ENCODE results near the gene CLCN5. TPM values are rescaled to one million over a fixed set of nuclear protein-coding genes. Genes with fewer than 3 reads are reported as not detected.

The CLCN5 gene
- total RNA-seq, 1 donor from 2014 or later, result 15.6 TPM

GRCh38 chrX:50097071-50097470 is 174.7 kb downstream of the CLCN5 start:
- Histone ChIP-seq H3K27me3 (ENCODE audit: control insufficient read depth, insufficient read depth, low read length) (no peaks in the 10 kb centered on the region), H3K36me3 (ENCODE audit: control insufficient read depth, insufficient read depth, low read length) (no peaks in the 10 kb centered on the region), H3K4me3 (ENCODE audit: low read depth, low read length) (no peak overlapping the region)
- no peak for TF ChIP-seq CTCF (IDR thresholded peaks at IDR 0.05; ENCODE audit: insufficient read depth, low read length, poor library complexity, severe bottlenecking)
- DNase-seq (ENCODE audit: low read depth), result no peak

DNA sequence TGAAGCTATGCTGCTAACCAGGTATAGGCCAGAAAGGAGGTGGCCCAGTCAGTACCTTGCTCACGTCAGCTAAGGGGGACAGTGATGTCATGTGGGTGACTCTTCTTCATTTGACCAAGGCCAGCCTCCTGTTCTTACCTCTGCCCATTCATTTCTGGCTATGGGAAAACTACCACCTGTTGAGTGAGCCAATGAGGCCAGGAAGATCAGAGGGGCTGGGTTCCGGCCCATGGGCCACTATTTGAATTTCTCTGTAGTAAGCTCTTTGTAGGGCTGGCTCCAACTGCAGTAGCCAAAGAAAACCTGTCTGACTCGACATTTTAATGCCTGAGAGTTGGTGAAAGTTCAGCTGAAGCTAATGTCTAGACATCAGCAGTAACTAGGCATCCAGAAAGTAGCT is 175.8 kb downstream of the CLCN5 start:
- Histone ChIP-seq H3K36me3 (ENCODE audit: control insufficient read depth, insufficient read depth, low read length) (no peaks in the 10 kb centered on the region), H3K27me3 (ENCODE audit: control insufficient read depth, insufficient read depth, low read length) (no peaks in the 10 kb centered on the region), H3K4me3 (ENCODE audit: low read depth, low read length) (no peak overlapping the region)
- no peak for DNase-seq (ENCODE audit: low read depth)
- no peak for TF ChIP-seq CTCF (IDR thresholded peaks at IDR 0.05; ENCODE audit: insufficient read depth, low read length, poor library complexity, severe bottlenecking)

- TF ChIP-seq CTCF (IDR thresholded peaks at IDR 0.05; ENCODE audit: insufficient read depth, low read length, poor library complexity, severe bottlenecking), result no peak
- Histone ChIP-seq H3K36me3 (ENCODE audit: control insufficient read depth, insufficient read depth, low read length) (no peaks in the 10 kb centered on the region), H3K4me3 (ENCODE audit: low read depth, low read length) (no peak overlapping the region), H3K27me3 (ENCODE audit: control insufficient read depth, insufficient read depth, low read length) (no peaks in the 10 kb centered on the region)
- DNase-seq (ENCODE audit: low read depth), result no peak
These were observed 176.4 kb downstream of the CLCN5 start for GRCh38 chrX:50098749-50099148.

DNA sequence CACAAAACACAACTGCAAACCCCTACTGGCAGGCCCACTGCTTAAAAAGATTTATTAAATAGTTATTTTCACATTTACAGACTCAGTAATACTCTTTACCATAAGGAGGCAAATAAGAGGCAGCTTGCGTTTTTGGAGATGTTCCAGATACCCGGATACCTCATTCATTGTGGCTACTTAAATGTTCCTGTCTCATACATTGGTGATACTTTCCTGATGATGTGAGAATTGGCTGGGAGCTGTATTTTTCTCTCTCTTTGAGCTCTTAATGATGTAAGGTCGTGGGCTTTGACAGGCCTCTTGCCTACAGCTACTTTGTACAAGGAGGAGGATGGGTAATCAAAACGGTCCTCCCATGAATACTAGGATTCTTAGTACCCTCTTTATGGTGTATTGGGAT is 176.9 kb downstream of the CLCN5 start:
- no peak for DNase-seq (ENCODE audit: low read depth)
- Histone ChIP-seq H3K4me3 (ENCODE audit: low read depth, low read length) (no peak overlapping the region), H3K36me3 (ENCODE audit: control insufficient read depth, insufficient read depth, low read length) (no peaks in the 10 kb centered on the region), H3K27me3 (ENCODE audit: control insufficient read depth, insufficient read depth, low read length) (no peaks in the 10 kb centered on the region)
- TF ChIP-seq CTCF (IDR thresholded peaks at IDR 0.05; ENCODE audit: insufficient read depth, low read length, poor library complexity, severe bottlenecking), result no peak

DNA sequence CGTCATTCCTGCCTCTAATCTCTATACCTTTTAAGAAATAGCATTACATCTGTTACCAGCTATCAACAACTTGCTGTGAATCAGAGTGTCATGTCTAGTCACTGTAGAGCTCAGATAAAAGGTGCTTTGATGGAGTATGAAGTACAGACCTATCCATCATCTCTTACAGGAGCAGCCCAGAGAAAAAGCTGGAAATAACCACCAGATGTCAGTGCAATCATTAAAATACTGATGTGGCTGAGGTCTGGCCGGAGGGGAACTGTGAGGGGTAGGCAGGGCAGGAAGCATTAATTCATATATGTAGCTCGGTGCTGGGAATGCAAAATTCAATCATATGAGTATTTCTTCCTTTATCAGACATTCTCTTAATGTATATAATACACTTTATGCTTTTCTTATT is 177.8 kb downstream of the CLCN5 start:
- peak; percentile 18 for TF ChIP-seq CTCF (IDR thresholded peaks at IDR 0.05; ENCODE audit: insufficient read depth, low read length, poor library complexity, severe bottlenecking)
- H3K4me3 ChIP-seq (ENCODE audit: low read depth, low read length), result no peak overlapping the region
- DNase-seq (ENCODE audit: low read depth), result no peak
- no peaks in the 10 kb centered on the region for H3K27me3 ChIP-seq (ENCODE audit: control insufficient read depth, insufficient read depth, low read length)
- no peaks in the 10 kb centered on the region for H3K36me3 ChIP-seq (ENCODE audit: control insufficient read depth, insufficient read depth, low read length)

- no peak overlapping the region for H3K4me3 ChIP-seq (ENCODE audit: low read depth, low read length)
- H3K27me3 ChIP-seq (ENCODE audit: control insufficient read depth, insufficient read depth, low read length), result no peaks in the 10 kb centered on the region
- H3K36me3 ChIP-seq (ENCODE audit: control insufficient read depth, insufficient read depth, low read length), result no peaks in the 10 kb centered on the region
- no peak for DNase-seq (ENCODE audit: low read depth)
- no peak for TF ChIP-seq CTCF (IDR thresholded peaks at IDR 0.05; ENCODE audit: insufficient read depth, low read length, poor library complexity, severe bottlenecking)
These were observed 180.8 kb downstream of the CLCN5 start for GRCh38 chrX:50103176-50103575.
